ENCODE data around the gene RNF125.

Gene RNF125

GRCh38 chr18:32018331-32019250 is at the start of gene RNF125:
Gene RNF125 (plus strand): TSS chr18:32018825. CDS start chr18:32018864, 39 bp downstream.
- TF ChIP-seq, protein P1, sequence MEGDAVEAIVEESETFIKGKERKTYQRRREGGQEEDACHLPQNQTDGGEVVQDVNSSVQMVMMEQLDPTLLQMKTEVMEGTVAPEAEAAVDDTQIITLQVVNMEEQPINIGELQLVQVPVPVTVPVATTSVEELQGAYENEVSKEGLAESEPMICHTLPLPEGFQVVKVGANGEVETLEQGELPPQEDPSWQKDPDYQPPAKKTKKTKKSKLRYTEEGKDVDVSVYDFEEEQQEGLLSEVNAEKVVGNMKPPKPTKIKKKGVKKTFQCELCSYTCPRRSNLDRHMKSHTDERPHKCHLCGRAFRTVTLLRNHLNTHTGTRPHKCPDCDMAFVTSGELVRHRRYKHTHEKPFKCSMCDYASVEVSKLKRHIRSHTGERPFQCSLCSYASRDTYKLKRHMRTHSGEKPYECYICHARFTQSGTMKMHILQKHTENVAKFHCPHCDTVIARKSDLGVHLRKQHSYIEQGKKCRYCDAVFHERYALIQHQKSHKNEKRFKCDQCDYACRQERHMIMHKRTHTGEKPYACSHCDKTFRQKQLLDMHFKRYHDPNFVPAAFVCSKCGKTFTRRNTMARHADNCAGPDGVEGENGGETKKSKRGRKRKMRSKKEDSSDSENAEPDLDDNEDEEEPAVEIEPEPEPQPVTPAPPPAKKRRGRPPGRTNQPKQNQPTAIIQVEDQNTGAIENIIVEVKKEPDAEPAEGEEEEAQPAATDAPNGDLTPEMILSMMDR (IDR thresholded peaks at IDR 0.05) = no peak
- peak; percentile 78 for DNase-seq (ENCODE audit: low spot score)
- H3K27ac ChIP-seq = peak within 1 kb of the TSS; percentile 40 to 77
- peak within 1 kb of the TSS; percentile 86 for H3K4me3 ChIP-seq

DNA sequence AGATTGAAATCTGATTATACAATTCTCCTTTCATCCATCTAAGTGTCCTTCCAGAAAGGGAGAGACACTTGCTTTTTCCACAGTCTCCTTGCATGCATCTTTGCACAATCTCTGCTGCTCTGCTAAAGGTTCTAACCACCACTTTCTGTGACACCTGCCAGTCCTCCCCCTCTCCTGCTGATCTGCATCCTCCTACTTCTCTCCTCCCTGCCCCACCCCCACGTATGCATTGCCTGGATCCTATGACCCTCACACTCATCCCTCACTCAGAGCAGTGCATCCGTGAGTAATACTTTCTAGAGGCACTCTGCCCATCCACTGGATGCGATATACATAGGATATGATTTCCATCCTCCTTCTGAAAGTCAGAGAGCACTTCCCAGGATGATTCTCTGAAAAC is 48.0 kb upstream of the RNF125 start:
- no peak for DNase-seq (ENCODE audit: low spot score)
- Histone ChIP-seq H3K4me3 (no peak overlapping the region), H3K27ac (no peak overlapping the region)
- TF ChIP-seq, protein P1 (IDR thresholded peaks at IDR 0.05) = no peak

DNA sequence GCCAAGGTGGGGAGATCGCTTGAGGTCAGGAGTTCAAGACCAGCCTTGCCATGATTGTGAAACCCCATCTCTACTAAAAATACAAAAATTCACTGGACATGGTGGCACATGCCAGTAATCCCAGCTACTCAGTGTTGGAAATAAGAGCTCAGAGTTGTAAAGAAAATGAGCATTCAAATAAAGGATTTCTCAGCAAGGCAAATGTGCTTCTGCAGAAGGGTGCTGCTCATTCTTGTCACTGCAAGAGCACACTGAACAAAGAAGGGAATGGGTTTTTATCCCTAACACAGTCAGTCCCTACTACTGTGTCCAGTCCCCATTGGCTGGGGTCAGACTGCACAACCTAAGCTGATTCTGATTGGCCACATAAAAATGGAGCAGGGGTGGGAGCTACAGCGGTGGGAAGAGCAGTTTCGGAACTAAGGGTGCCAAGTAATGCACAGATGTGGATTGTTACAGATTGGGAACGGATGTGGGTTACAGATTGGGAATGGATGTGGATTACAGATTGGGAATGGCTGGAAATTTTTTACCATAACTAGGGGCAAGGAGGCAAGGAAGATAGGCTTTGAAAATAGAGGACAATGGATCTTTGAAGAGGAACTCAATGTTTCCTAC is 44.6 kb upstream of the RNF125 start:
- TF ChIP-seq, protein P1 (IDR thresholded peaks at IDR 0.05) = no peak
- H3K27ac ChIP-seq = no peak overlapping the region
- no peak overlapping the region for H3K4me3 ChIP-seq
- no peak for DNase-seq (ENCODE audit: low spot score)

DNA sequence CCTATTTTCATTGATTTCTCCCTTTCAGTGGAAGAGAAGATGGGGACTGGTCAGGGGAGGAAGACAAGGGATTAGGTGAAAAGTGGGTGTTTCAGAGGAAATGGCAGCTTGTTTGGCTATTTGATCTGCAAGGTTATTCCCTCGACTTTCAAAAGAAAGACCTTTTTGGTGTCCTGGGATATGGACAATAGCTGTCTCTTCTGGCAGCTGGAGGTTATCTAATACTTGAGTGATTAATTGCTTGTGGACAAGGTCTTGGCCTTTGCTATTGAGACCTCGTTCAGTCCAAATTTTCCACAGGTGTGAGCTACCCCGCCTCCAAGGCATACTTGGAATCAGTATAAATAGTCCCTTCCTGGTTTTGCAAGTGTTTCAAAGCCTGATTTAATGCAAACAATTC is 42.4 kb upstream of the RNF125 start:
- Histone ChIP-seq H3K4me3 (no peak overlapping the region), H3K27ac (no peak overlapping the region)
- TF ChIP-seq, protein P1 (IDR thresholded peaks at IDR 0.05) = no peak
- DNase-seq (ENCODE audit: low spot score) = no peak

- TF ChIP-seq, protein P1 (IDR thresholded peaks at IDR 0.05) = peak; percentile 62
- DNase-seq (ENCODE audit: low spot score) = no peak
- Histone ChIP-seq H3K4me3 (no peak overlapping the region), H3K27ac (no peak overlapping the region)
These were observed 41.3 kb upstream of the RNF125 start for GRCh38 chr18:31977270-31977872.

DNA sequence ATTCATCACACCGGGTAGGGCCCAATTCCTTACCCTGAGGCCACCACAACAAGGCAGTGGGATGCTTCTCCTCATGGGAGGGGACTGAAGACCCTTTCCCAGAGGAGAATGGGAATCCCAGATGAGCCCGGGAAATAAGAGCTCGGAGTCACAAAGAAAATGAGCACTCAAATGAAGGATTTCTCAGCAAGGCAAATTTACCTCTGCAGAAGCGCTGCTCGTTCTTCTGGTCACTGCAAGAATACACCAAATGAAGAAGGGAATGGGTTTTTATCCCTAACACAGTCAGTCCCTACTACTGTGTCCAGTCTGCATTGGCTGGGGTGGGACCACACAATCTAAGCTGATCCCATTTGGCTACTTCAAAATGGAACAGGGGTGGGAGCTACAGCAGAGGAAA is 40.0 kb upstream of the RNF125 start:
- Histone ChIP-seq H3K27ac (no peak overlapping the region), H3K4me3 (no peak overlapping the region)
- DNase-seq (ENCODE audit: low spot score) = no peak
- TF ChIP-seq, protein P1 (IDR thresholded peaks at IDR 0.05) = no peak
